Motor neuron (in vitro differentiated cells): ENCODE measurements around the gene FBXO3. TPM values are rescaled to one million over a fixed set of nuclear protein-coding genes. Genes with fewer than 3 reads are reported as not detected.
"Not testable (repeated sequence)": the region's sequence is repeated elsewhere in the genome, so short reads cannot be mapped to it uniquely, and the experiment has no call there.

Experiments used
- ATAC-seq, 8 experiments: fragments of 200-7000 bp; cut with Tn5 transposase; replicated peaks in 6 of 8; 2 replicates each; pipeline ENCODE4 v1.8.0; 2021; ENCODE audit warnings: mild to moderate bottlenecking in 8 of 8, moderate library complexity in 8 of 8
- H3K27ac ChIP-seq, 2 donors: fragments of 250-450 bp; sonication (Bioruptor Pico); 2 replicates each; pipeline ENCODE4 v1.9.0; 2021; ENCODE audit warnings: antibody characterized with exemption in 2 of 2, mild to moderate bottlenecking in 2 of 2, moderate library complexity in 1 of 2
- H3K4me1 ChIP-seq, 2 donors: fragments of 250-450 bp; sonication (Bioruptor Pico); replicated peaks in 1 of 2; 2 replicates each; pipeline ENCODE4 v1.6.1; 2021; ENCODE audit warnings: antibody characterized with exemption in 2 of 2, mild to moderate bottlenecking in 2 of 2, moderate library complexity in 1 of 2
- H3K4me3 ChIP-seq, 5 donors: fragments of 250-450 bp; sonication (Bioruptor Pico); 2 replicates each; pipeline ENCODE4 v1.9.0; 2021; ENCODE audit warnings: antibody characterized with exemption in 5 of 5, mild to moderate bottlenecking in 5 of 5, moderate library complexity in 4 of 5
- WGBS, 10 experiments: fragments of 450-650 bp; shearing (Covaris generic); methylation state at CpG; one replicate each; pipeline ENCODE4 v1.0.0; 2022; 5-methylcytosine and 5-hydroxymethylcytosine counted together
- in situ Hi-C, 9 experiments: fragments of 400-800 bp; cut with MboI; loops; one replicate each; pipeline ENCODE4 v1.15.0; 2021; ENCODE audit warnings: low sequenced_read_pairs in 9 of 9, low pct_unique_long_range_greater_than_20kb in 2 of 9; ENCODE audit not compliant: unreplicated experiment in 9 of 9
- total RNA-seq, 8 experiments: library from RNA; unstranded; fragments of 300-600 nt; gene quantifications; 2 replicates each; pipeline versions ENCODE4 v1.2.3 to v1.2.4, GENCODE V29; 2022

The FBXO3 gene
- total RNA-seq, 8 experiments from 2014 or later: 21.0 to 46.4 (median 28.3) TPM

GRCh38 chr11:33733980-33734379 lies 40.3 kb downstream of the FBXO3 start:
- H3K4me3 ChIP-seq: no peak overlapping the region

GRCh38 chr11:33731723-33732531 lies 42.4 kb downstream of the FBXO3 start:
- ATAC-seq: no peak

More at GRCh38 chr11:33733980-33734379, 40.3 kb downstream of the FBXO3 start:
- in situ Hi-C loops: no loop called here
- no peak overlapping the region for H3K27ac ChIP-seq
- peaks cover 10 to 20% of the 10 kb centered on the region in 2 donors for H3K4me1 ChIP-seq
- WGBS, 10 experiments: 0 to 100% (median 90%) methylated on average over 2 to 5 of the region's 7 CpGs; no CpG with 5 or more reads in 1 of the 10 experiments
- ATAC-seq: no peak

GRCh38 chr11:33730716-33731115 lies 43.6 kb downstream of the FBXO3 start:
- H3K27ac ChIP-seq: no peak overlapping the region
- peaks cover 10 to 16% of the 10 kb centered on the region in 2 donors for H3K4me1 ChIP-seq
- H3K4me3 ChIP-seq: no peak overlapping the region
- 55 to 100% (median 86%) methylated on average over 1 to 7 of the region's 7 CpGs for WGBS, 10 experiments
- no peak for ATAC-seq
- in situ Hi-C loops: no loop called here

More at GRCh38 chr11:33731723-33732531, 42.4 kb downstream of the FBXO3 start:
- H3K27ac ChIP-seq: no peak overlapping the region
- in situ Hi-C loops: no loop called here
- 75 to 100% (median 90%) methylated on average over 1 to 8 of the region's 9 CpGs; no CpG with 5 or more reads in 1 of the 10 experiments for WGBS, 10 experiments
- H3K4me1 ChIP-seq: peaks cover 10 to 20% of the 10 kb centered on the region in 2 donors
- H3K4me3 ChIP-seq: no peak overlapping the region

- in situ Hi-C loops, H3K27ac ChIP-seq, H3K4me3 ChIP-seq, H3K4me1 ChIP-seq, ATAC-seq: not testable (repeated sequence)
- WGBS, 10 experiments: 39 to 100% (median 76%) methylated on average over 1 to 3 of the region's 5 CpGs; no CpG with 5 or more reads in 4 of the 10 experiments
Measured at GRCh38 chr11:33729072-33729664, 45.2 kb downstream of the FBXO3 start.

GRCh38 chr11:33727539-33727938 lies 46.8 kb downstream of the FBXO3 start:
- H3K4me1 ChIP-seq, in situ Hi-C loops, H3K4me3 ChIP-seq, ATAC-seq, H3K27ac ChIP-seq: not testable (repeated sequence)
- 100% methylated on average over 1 of the region's 1 CpG; no CpG with 5 or more reads in 9 of the 10 experiments for WGBS, 10 experiments

GRCh38 chr11:33725496-33725895 lies 48.8 kb downstream of the FBXO3 start:
- ATAC-seq: no peak
- no peak overlapping the region for H3K4me3 ChIP-seq
- WGBS, 10 experiments: 50 to 91% (median 76%) methylated on average over 2 to 5 of the region's 5 CpGs; no CpG with 5 or more reads in 2 of the 10 experiments
- H3K4me1 ChIP-seq: no peaks in the 10 kb centered on the region
- no peak overlapping the region for H3K27ac ChIP-seq
- in situ Hi-C loops: no loop called here

- H3K4me3 ChIP-seq: no peak overlapping the region
- H3K4me1 ChIP-seq: no peaks in the 10 kb centered on the region
- whole genome bisulfite sequencing, 10 experiments: 8 to 100% (median 60%) methylated on average over 1 to 3 of the region's 4 CpGs; no CpG with 5 or more reads in 1 of the 10 experiments
- peak in 2 of 8 experiments; percentile 25 to 36 for ATAC-seq
- in situ Hi-C loops: no loop called here
- H3K27ac ChIP-seq: no peak overlapping the region
Measured at GRCh38 chr11:33724644-33725035, 49.7 kb downstream of the FBXO3 start.

- H3K27ac ChIP-seq: no peak overlapping the region
- H3K4me1 ChIP-seq: no peaks in the 10 kb centered on the region
- WGBS, 10 experiments: 50 to 100% (median 89%) methylated on average over 1 to 5 of the region's 6 CpGs; no CpG with 5 or more reads in 4 of the 10 experiments
- ATAC-seq: peak in 3 of 8 experiments; percentile 83 to 90 (median 86)
- in situ Hi-C loops: no loop called here
- H3K4me3 ChIP-seq: no peak overlapping the region
Measured at GRCh38 chr11:33723238-33723881, 51.0 kb downstream of the FBXO3 start.

- Histone ChIP-seq H3K4me3 (no peak overlapping the region), H3K27ac (no peak overlapping the region), H3K4me1 (no peaks in the 10 kb centered on the region)
- ATAC-seq: peak in 2 of 8 experiments; percentile 52 to 55
- in situ Hi-C loops: no loop called here
- WGBS, 10 experiments: 100% methylated on average over 1 of the region's 2 CpGs; no CpG with 5 or more reads in 7 of the 10 experiments
Measured at GRCh38 chr11:33722590-33723234, 51.6 kb downstream of the FBXO3 start.

GRCh38 chr11:33721984-33722383 lies 52.3 kb downstream of the FBXO3 start:
- in situ Hi-C loops: no loop called here
- no peaks in the 10 kb centered on the region for H3K4me1 ChIP-seq
- H3K4me3 ChIP-seq: no peak overlapping the region
- 69 to 100% (median 90%) methylated on average over 2 to 4 of the region's 5 CpGs; no CpG with 5 or more reads in 3 of the 10 experiments for WGBS, 10 experiments
- H3K27ac ChIP-seq: no peak overlapping the region
- ATAC-seq: no peak

- WGBS, 10 experiments: 0 to 78% (median 40%) methylated on average over 1 of the region's 1 CpG; no CpG with 5 or more reads in 5 of the 10 experiments
- peak in 3 of 8 experiments; percentile 1 to 42 (median 3) for ATAC-seq
- H3K4me1 ChIP-seq: no peaks in the 10 kb centered on the region
- in situ Hi-C loops: no loop called here
- no peak overlapping the region for H3K27ac ChIP-seq
- no peak overlapping the region for H3K4me3 ChIP-seq
Measured at GRCh38 chr11:33721426-33721825, 52.9 kb downstream of the FBXO3 start.

- 50 to 100% (median 90%) methylated on average over 1 to 4 of the region's 5 CpGs; no CpG with 5 or more reads in 4 of the 10 experiments for WGBS, 10 experiments
Measured at GRCh38 chr11:33719587-33719986, 54.7 kb downstream of the FBXO3 start.

More at GRCh38 chr11:33719587-33719986, 54.7 kb downstream of the FBXO3 start:
- Histone ChIP-seq H3K4me1 (no peaks in the 10 kb centered on the region), H3K27ac (no peak overlapping the region), H3K4me3 (no peak overlapping the region)
- in situ Hi-C loops: no loop called here
- ATAC-seq: no peak
